ENCODE data around the gene TSR2. TPM values are rescaled to one million over a fixed set of nuclear protein-coding genes. Genes with fewer than 3 reads are reported as not detected.

TSR2 gene
- total and polyA plus RNA-seq, 2 experiments from 2014 or later, result 26.0 to 60.1 TPM

DNA sequence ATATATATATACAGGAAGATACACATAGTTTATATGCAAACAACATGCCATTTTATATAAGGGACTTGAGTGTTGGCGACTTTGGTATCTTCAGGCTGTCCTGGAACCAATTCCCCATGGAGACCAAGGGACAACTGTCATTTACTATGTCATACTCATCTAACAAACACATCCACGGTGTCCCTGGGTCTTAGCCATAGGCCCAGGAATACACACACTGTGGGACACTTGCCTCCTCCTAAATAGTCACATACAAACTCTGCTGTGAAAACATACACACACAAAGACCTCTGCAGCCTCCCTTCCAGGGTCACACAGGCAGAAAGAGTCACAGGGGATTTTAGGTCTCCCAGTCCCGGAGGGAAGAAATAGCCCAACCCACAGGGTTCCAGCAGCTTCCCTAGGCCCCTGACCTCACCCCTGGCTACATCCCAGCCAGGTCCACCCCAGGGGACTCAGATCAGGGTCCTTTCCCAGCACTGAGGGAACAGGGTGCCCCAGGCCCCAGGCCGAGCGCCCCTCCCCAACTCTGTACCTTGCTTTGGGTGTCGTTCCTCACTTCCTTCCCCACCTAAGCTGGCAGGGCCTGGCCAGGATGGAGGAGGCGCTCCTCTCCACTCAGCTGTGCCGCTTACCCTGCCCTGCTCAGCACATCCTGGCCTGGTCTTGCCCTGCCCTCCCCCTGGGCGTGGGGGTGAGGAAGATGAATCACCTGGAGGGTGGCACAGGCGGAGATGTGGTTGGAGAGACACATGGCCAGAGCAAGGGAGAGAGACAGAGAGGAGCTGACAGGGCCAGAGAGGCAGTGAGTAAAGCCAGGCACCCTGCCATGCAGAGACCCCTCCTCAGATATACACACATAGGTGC, 34.0 kb downstream of the TSR2 start:
- TF ChIP-seq POLR2AphosphoS5 (IDR thresholded peaks at IDR 0.05; ENCODE audit: low read depth) (no peak), NANOG (IDR thresholded peaks at IDR 0.05; ENCODE audit: borderline replicate concordance) (no peak), ZNF331 (CRISPR knock-in tag; IDR thresholded peaks at IDR 0.05; ENCODE audit: low read depth) (no peak), EZH2phosphoT487 (IDR thresholded peaks at IDR 0.05; ENCODE audit: unreplicated experiment) (no peak), CTCF (conservative IDR thresholded peaks at IDR 0.05; ENCODE audit: low read depth in 2 of 2) (no peak), CREB1 (CRISPR knock-in tag; IDR thresholded peaks at IDR 0.05; ENCODE audit: low read depth) (no peak), ZNF114 (CRISPR knock-in tag; IDR thresholded peaks at IDR 0.05) (no peak), STAT1 (IDR thresholded peaks at IDR 0.05; ENCODE audit: unreplicated experiment) (no peak), EZH2 (IDR thresholded peaks at IDR 0.05; ENCODE audit: low read depth, unreplicated experiment) (no peak), JUNB (IDR thresholded peaks at IDR 0.05; ENCODE audit: unreplicated experiment) (no peak), ZNF462 (CRISPR knock-in tag; IDR thresholded peaks at IDR 0.05) (no peak)
- TF ChIP-seq, protein P1, sequence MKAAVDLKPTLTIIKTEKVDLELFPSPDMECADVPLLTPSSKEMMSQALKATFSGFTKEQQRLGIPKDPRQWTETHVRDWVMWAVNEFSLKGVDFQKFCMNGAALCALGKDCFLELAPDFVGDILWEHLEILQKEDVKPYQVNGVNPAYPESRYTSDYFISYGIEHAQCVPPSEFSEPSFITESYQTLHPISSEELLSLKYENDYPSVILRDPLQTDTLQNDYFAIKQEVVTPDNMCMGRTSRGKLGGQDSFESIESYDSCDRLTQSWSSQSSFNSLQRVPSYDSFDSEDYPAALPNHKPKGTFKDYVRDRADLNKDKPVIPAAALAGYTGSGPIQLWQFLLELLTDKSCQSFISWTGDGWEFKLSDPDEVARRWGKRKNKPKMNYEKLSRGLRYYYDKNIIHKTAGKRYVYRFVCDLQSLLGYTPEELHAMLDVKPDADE (IDR thresholded peaks at IDR 0.05), result no peak
- TF ChIP-seq, protein P2, sequence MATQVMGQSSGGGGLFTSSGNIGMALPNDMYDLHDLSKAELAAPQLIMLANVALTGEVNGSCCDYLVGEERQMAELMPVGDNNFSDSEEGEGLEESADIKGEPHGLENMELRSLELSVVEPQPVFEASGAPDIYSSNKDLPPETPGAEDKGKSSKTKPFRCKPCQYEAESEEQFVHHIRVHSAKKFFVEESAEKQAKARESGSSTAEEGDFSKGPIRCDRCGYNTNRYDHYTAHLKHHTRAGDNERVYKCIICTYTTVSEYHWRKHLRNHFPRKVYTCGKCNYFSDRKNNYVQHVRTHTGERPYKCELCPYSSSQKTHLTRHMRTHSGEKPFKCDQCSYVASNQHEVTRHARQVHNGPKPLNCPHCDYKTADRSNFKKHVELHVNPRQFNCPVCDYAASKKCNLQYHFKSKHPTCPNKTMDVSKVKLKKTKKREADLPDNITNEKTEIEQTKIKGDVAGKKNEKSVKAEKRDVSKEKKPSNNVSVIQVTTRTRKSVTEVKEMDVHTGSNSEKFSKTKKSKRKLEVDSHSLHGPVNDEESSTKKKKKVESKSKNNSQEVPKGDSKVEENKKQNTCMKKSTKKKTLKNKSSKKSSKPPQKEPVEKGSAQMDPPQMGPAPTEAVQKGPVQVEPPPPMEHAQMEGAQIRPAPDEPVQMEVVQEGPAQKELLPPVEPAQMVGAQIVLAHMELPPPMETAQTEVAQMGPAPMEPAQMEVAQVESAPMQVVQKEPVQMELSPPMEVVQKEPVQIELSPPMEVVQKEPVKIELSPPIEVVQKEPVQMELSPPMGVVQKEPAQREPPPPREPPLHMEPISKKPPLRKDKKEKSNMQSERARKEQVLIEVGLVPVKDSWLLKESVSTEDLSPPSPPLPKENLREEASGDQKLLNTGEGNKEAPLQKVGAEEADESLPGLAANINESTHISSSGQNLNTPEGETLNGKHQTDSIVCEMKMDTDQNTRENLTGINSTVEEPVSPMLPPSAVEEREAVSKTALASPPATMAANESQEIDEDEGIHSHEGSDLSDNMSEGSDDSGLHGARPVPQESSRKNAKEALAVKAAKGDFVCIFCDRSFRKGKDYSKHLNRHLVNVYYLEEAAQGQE (IDR thresholded peaks at IDR 0.05; ENCODE audit: unreplicated experiment), result no peak
- Histone ChIP-seq H3K27me3 (ENCODE audit: insufficient read depth) (no peaks in the 10 kb centered on the region), H3F3A (replicated peaks; ENCODE audit: low read depth) (no peaks in the 10 kb centered on the region), H4K20me1 (replicated peaks; ENCODE audit: insufficient read depth) (no peaks in the 10 kb centered on the region), H3K79me2 (replicated peaks; ENCODE audit: insufficient read depth) (peaks cover 30% of the 10 kb centered on the region), H3K4me2 (no peak overlapping the region), H2AFZ (no peak overlapping the region), H3K4me1 (ENCODE audit: insufficient read depth) (peaks cover 13% of the 10 kb centered on the region; the same call in 1 of the 2 replicates), H3K27ac (ENCODE audit: low read depth) (no peak overlapping the region), H3K9me2 (ENCODE audit: insufficient read depth) (no peaks in the 10 kb centered on the region), H3K4me3 (no peak overlapping the region), H3K36me3 (ENCODE audit: insufficient read depth) (no peaks in the 10 kb centered on the region)
- Mint-ChIP-seq H3K9me3 (no peaks in the 10 kb centered on the region), H3K27ac (no peak overlapping the region), H3K4me1 (peaks cover 7% of the 10 kb centered on the region; the same call in 2 of the 3 replicates), H3K36me3 (ENCODE audit: low read depth) (no peaks in the 10 kb centered on the region), H3K4me3 (no peak overlapping the region), H3K27me3 (ENCODE audit: insufficient read depth, low read depth, poor library complexity) (no peaks in the 10 kb centered on the region)
- DNase-seq (ENCODE audit: low spot score) (no peak), ATAC-seq (no peak)

Data from GM23338 (cell line).